Ishikawa (cell line): ENCODE results near the gene KCNIP4.
A peak's percentile ranks its signal among the peaks of the same experiment; 100 is the strongest.

Experiments used
- CEBPB ChIP-seq: IDR thresholded peaks from 2 replicates; pipeline ENCODE4 v1.6.1; 2012
- CREB1 ChIP-seq: IDR thresholded peaks from 2 replicates; pipeline ENCODE4 v1.6.1; 2012; ENCODE audit warnings: low read depth
- EGR1 ChIP-seq: IDR thresholded peaks from 2 replicates; pipeline ENCODE4 v1.6.1; 2012
- EP300 ChIP-seq: IDR thresholded peaks from 2 replicates; pipeline ENCODE4 v1.6.1; 2012; ENCODE audit warnings: borderline replicate concordance
- FOXM1 ChIP-seq: IDR thresholded peaks from 2 replicates; pipeline ENCODE4 v1.6.1; 2012; ENCODE audit warnings: low read depth, borderline replicate concordance
- NFIC ChIP-seq: IDR thresholded peaks from 2 replicates; pipeline ENCODE4 v1.6.1; 2012
- RAD21 ChIP-seq: IDR thresholded peaks from 2 replicates; pipeline ENCODE4 v1.6.1; 2012; ENCODE audit warnings: low read depth
- REST ChIP-seq: IDR thresholded peaks from 2 replicates; pipeline ENCODE4 v1.6.1; 2012; ENCODE audit warnings: low read depth, mild to moderate bottlenecking
- TAF1 ChIP-seq: IDR thresholded peaks from 2 replicates; pipeline ENCODE4 v1.6.1; 2012; ENCODE audit warnings: low read depth, mild to moderate bottlenecking
- TCF12 ChIP-seq: IDR thresholded peaks from 2 replicates; pipeline ENCODE4 v1.6.1; 2012; ENCODE audit warnings: low read depth
- TEAD4 ChIP-seq: IDR thresholded peaks from 2 replicates; pipeline ENCODE4 v1.6.1; 2012
- YY1 ChIP-seq: IDR thresholded peaks from 2 replicates; pipeline ENCODE4 v1.6.1; 2012; ENCODE audit warnings: low read depth
- ZBTB7A ChIP-seq: IDR thresholded peaks from 2 replicates; pipeline ENCODE4 v1.6.1; 2012; ENCODE audit warnings: low read depth
- TF ChIP-seq, protein P1 (sequence below): IDR thresholded peaks from 2 replicates; pipeline ENCODE4 v1.6.1; 2012
- TF ChIP-seq, protein P2 (sequence below): IDR thresholded peaks from 2 replicates; pipeline ENCODE4 v1.6.1; 2012

The KCNIP4 gene

DNA sequence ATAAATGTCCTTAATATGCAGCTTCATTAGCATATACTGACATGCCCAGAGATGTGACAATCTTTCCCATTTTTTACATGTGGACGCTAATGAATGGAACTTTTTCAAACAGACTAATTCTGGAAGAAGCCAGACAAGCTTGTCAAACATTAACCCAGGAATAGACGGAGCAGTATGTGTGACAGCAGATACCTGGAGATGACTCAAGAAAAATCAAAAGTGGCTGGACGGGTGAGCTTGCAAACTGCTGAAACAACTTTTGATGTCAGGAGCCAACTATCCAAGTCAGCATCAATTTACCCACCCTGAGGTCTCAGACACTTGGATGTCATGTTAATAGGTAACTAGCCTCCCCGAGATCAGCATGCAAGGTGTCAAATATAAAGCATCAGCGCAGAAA, 1065.3 kb downstream of the KCNIP4 start:
- TF ChIP-seq TAF1 (no peak), CREB1 (no peak), TCF12 (no peak), CEBPB (no peak), TEAD4 (no peak), EGR1 (no peak), EP300 (no peak), NFIC (no peak)
- TF ChIP-seq, protein P1, sequence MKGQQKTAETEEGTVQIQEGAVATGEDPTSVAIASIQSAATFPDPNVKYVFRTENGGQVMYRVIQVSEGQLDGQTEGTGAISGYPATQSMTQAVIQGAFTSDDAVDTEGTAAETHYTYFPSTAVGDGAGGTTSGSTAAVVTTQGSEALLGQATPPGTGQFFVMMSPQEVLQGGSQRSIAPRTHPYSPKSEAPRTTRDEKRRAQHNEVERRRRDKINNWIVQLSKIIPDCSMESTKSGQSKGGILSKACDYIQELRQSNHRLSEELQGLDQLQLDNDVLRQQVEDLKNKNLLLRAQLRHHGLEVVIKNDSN, result no peak

DNA sequence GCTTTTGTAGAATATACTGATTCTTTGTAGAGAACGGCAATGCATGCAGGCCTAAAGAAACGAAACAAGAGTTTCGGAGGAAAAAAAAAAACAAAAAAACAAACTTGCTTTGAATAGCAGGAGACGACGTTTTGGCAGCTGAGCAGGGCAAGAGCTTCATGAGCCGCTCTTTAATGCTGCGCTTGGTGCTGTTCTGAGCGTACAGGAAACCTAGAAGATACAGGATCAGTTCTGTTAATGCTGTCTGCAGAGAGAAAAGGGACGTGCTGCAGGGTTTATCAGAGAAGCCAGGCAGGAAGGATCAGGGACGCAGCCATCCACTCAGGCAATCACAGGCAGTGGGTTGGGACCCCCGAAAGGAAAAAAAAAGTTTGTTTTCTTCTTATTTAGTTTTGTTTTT, 1066.1 kb downstream of the KCNIP4 start:
- TF ChIP-seq, protein P1, result no peak
- TF ChIP-seq ZBTB7A (no peak), TAF1 (no peak)

DNA sequence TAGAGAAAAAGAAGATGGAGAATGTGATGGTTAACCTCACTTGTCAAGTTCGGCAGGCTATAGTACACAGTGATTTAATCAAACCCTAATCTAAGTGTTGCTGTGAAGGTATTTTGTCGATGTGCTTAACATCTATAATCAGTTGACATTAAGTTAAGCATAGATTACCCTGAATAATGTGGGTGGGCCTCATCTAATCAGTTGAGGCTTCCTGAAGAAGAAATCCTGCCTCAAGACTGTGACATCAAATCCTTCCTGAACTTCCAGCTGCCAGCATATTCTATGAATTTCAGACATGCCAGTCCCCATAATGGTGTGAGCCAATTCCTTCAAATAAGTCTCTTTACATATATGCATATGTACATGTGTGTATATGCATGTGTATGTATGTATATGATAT, 1066.9 kb downstream of the KCNIP4 start:
- no peak for TF ChIP-seq CREB1
- TF ChIP-seq TEAD4, result no peak
- TF ChIP-seq CEBPB, result no peak
- TF ChIP-seq YY1, result no peak
- TF ChIP-seq, protein P2, sequence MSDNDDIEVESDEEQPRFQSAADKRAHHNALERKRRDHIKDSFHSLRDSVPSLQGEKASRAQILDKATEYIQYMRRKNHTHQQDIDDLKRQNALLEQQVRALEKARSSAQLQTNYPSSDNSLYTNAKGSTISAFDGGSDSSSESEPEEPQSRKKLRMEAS, result no peak
- TF ChIP-seq RAD21, result no peak
- no peak for TF ChIP-seq FOXM1
- TF ChIP-seq REST, result no peak
- TF ChIP-seq EP300, result no peak
- no peak for TF ChIP-seq ZBTB7A
- no peak for TF ChIP-seq TCF12
- TF ChIP-seq NFIC, result no peak
- no peak for TF ChIP-seq TAF1
- no peak for TF ChIP-seq EGR1

GRCh38 chr4:20878806-20879205, 1069.8 kb downstream of the KCNIP4 start:
- TF ChIP-seq REST (peak; percentile 78), TCF12 (no peak)

DNA sequence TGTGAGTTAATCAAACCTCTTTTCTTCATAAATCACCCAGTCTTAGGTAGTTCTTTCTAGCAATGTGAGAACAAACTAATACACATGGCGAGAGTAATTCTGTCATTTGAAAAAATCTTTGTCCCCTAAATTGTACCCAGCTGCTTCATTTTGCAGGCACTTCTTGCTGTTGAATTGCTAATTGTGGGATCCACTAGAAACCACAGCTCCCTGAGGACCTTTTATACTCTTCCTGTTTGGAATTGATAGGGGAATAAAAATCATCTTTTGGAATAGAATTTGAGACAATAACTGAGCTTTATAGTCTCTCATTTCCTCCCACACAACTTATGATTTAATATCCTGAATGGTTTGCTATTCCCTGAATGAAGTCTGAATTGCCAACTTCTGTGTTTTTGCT, 1078.1 kb downstream of the KCNIP4 start:
- no peak for TF ChIP-seq YY1
- TF ChIP-seq TAF1, result no peak
- no peak for TF ChIP-seq TCF12
- no peak for TF ChIP-seq CREB1
- no peak for TF ChIP-seq FOXM1
- TF ChIP-seq TEAD4, result no peak
- no peak for TF ChIP-seq ZBTB7A
- TF ChIP-seq EP300, result no peak
- TF ChIP-seq NFIC, result no peak
- no peak for TF ChIP-seq CEBPB
- TF ChIP-seq EGR1, result no peak
- TF ChIP-seq RAD21, result no peak
- TF ChIP-seq, protein P1, result no peak
- TF ChIP-seq REST, result no peak
- TF ChIP-seq, protein P2, result no peak
